Testis (tissue), 2 donors: ENCODE results near the gene OR10A5.

Experiments used
- CTCF ChIP-seq, 3 experiments: fragments of 450-650 bp in 2 of 3; fragments of 200-600 bp in 1 of 3; sonication (generic) in 1 of 3; IDR thresholded peaks; one replicate each; pipeline ENCODE4 v1.5.1; 2016 to 2019; ENCODE audit warnings: antibody characterized with exemption in 3 of 3, mild to moderate bottlenecking in 2 of 3, moderate library complexity in 1 of 3
- POLR2A ChIP-seq: fragments of 450-650 bp; IDR thresholded peaks from one replicate; pipeline ENCODE4 v1.6.1; 2017; ENCODE audit warnings: antibody characterized with exemption, mild to moderate bottlenecking, moderate library complexity

- TF ChIP-seq POLR2A, result no peak
- TF ChIP-seq CTCF (IDR thresholded peaks at IDR 0.05), result no peak
These were observed 31.4 kb downstream of the OR10A5 start for GRCh38 chr11:6876914-6877313.
